Measurements from ENCODE around the gene ESAM. TPM values are rescaled to one million over a fixed set of nuclear protein-coding genes. Genes with fewer than 3 reads are reported as not detected.

Gene ESAM
- total and polyA plus RNA-seq, 12 donors = 25.3 to 88.1 (median 47.0) TPM

GRCh38 chr11:124725719-124726105 is 36.4 kb downstream of the ESAM start:
- H3K4me1 ChIP-seq = peaks cover 0 to 34% (median 16%) of the 10 kb centered on the region in 9 donors
- peak overlapping the region in 1 of 10 donors; percentile 7 for H3K4me3 ChIP-seq
- H3K9me3 ChIP-seq = no peaks in the 10 kb centered on the region
- ATAC-seq = peak; percentile 34 to 77 (median 58)
- WGBS, 2 donors = 8 to 15% methylated on average over 6 of the region's 6 CpGs
- peak overlapping the region in 7 of 10 donors; percentile 3 to 58 (median 40) for H3K27ac ChIP-seq
- TF ChIP-seq CTCF (IDR thresholded peaks at IDR 0.05) = no peak
- H3K27me3 ChIP-seq = peaks cover 0 to 48% (median 31%) of the 10 kb centered on the region in 7 donors
- intact Hi-C loops (cut with DNase I) = loop anchor here in 1 of 10 donors (2.0 kb wide), 1 partner anchor 49 kb away; no protein-coding TSS in a partner anchor
- DNase-seq = no peak
- no peaks in the 10 kb centered on the region for H3K36me3 ChIP-seq

GRCh38 chr11:124724979-124725718 is 36.9 kb downstream of the ESAM start:
- WGBS, 2 donors = 23 to 30% methylated on average over 14 of the region's 14 CpGs
- Histone ChIP-seq H3K4me1 (peaks cover 0 to 34% (median 16%) of the 10 kb centered on the region in 9 donors), H3K36me3 (no peaks in the 10 kb centered on the region), H3K27me3 (peaks cover 0 to 53% (median 34%) of the 10 kb centered on the region in 7 donors), H3K4me3 (peak overlapping the region in 1 of 10 donors; percentile 7), H3K27ac (peak overlapping the region in 7 of 10 donors; percentile 3 to 58 (median 40)), H3K9me3 (no peaks in the 10 kb centered on the region)
- peak in 1 of 2 donors; percentile 33 for DNase-seq
- ATAC-seq = peak; percentile 22 to 72 (median 51)
- TF ChIP-seq CTCF (IDR thresholded peaks at IDR 0.05) = no peak
- intact Hi-C loops (cut with DNase I) = loop anchor here in 3 of 10 donors (2.0 to 5.0 kb wide), 3 partner anchors 43 to 48 kb away; no protein-coding TSS in a partner anchor

GRCh38 chr11:124722176-124722575 is 39.9 kb downstream of the ESAM start:
- peaks cover 0 to 67% (median 54%) of the 10 kb centered on the region in 7 donors for H3K27me3 ChIP-seq
- WGBS, 2 donors = 20 to 28% methylated on average over 6 of the region's 6 CpGs
- intact Hi-C loops (cut with DNase I) = loop anchor here in 2 of 10 donors (5.0 kb wide), 2 partner anchors 40 to 45 kb away; no protein-coding TSS in a partner anchor
- H3K27ac ChIP-seq = no peak overlapping the region
- H3K9me3 ChIP-seq = no peaks in the 10 kb centered on the region
- DNase-seq = no peak
- no peaks in the 10 kb centered on the region for H3K36me3 ChIP-seq
- TF ChIP-seq CTCF (IDR thresholded peaks at IDR 0.05) = no peak
- peaks cover 5 to 51% (median 26%) of the 10 kb centered on the region in 9 donors for H3K4me1 ChIP-seq
- ATAC-seq = no peak
- no peak overlapping the region for H3K4me3 ChIP-seq

- DNase-seq (no peak), ATAC-seq (no peak)
- intact Hi-C loops (cut with DNase I) = loop anchor here in 1 of 10 donors (5.0 kb wide), 1 partner anchor 43 kb away; the partner anchor contains the start of gene ESAM
- Histone ChIP-seq H3K36me3 (no peaks in the 10 kb centered on the region), H3K9me3 (no peaks in the 10 kb centered on the region), H3K4me1 (peaks cover 4 to 39% (median 15%) of the 10 kb centered on the region in 9 donors), H3K27me3 (peaks cover 0 to 80% (median 53%) of the 10 kb centered on the region in 7 donors), H3K4me3 (no peak overlapping the region), H3K27ac (no peak overlapping the region)
- 33 to 37% methylated on average over 2 of the region's 2 CpGs for WGBS, 2 donors
- TF ChIP-seq CTCF (IDR thresholded peaks at IDR 0.05) = no peak
Observed at GRCh38 chr11:124719534-124719933, 42.6 kb downstream of the ESAM start.

Data from heart right ventricle (tissue), 16 donors.